Stimulated activated CD8-positive, alpha-beta memory T cell treated with anti-CD3 and anti-CD28 coated beads, Interleukin-12 subunit alpha, Interleukin-12 subunit beta, amount 100 ng/mL, for 24 hours (primary cell): ENCODE measurements around the gene KIRREL2.
"Not testable (repeated sequence)": the region's sequence is repeated elsewhere in the genome, so short reads cannot be mapped to it uniquely, and the experiment has no call there.

Experiments
- DNase-seq: peaks from one replicate; pipeline ENCODE4 v3.0.0-alpha.2; 2020; ENCODE audit errors: extremely low read depth

The KIRREL2 gene

DNA sequence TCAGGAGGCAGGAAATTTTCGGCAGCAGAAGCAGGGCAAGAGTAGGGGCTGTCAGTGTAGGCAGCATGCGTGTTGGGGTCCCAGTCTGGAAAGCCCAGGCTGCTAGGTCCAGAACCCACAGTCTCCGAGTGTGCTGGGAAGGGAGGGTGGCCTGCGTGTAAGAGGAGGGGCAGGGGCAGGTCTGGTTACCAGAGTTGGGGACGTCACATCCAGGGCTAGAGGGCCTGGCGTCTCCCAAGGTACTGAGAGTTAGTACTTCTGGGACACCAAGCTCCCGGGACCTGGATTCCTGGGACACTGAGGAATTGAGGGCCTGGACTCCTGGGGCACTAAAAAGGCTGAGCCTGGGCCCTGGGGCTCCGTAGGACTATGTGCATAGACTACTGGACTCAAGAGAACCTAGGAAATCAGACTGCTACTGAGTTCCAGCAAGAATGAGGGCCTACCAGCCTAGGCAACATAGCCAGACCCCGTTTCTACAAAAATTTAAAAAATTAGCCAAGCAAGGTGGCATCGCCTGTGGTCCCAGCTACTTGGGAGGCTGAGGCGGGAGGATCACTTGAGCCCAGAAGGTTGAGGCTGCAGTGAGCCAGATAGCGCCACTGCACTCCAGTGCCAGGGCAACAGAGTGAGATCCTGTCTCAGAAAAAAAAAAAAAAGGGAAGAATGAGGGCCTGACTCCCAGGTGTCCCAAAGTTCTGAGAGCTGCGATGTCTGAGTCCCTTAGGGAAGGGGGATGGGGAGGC, 41.2 kb downstream of the KIRREL2 start:
- DNase-seq = no peak

DNA sequence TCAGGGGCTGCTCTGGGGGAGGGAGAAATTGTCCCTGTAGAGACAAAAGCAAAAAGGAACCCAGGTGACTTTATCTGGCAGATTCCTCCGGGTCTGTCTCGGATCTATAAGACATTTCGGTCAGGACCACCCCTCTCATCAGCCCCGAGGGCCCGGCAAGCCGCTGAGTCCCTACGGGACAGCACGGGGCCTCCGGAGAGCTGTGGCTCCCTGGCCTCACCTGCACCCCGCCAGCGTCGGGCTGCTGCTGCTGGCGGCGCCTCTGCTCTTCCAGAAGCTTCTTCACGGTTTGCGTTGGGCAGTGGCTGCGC, 41.7 kb downstream of the KIRREL2 start:
- no peak for DNase-seq

DNA sequence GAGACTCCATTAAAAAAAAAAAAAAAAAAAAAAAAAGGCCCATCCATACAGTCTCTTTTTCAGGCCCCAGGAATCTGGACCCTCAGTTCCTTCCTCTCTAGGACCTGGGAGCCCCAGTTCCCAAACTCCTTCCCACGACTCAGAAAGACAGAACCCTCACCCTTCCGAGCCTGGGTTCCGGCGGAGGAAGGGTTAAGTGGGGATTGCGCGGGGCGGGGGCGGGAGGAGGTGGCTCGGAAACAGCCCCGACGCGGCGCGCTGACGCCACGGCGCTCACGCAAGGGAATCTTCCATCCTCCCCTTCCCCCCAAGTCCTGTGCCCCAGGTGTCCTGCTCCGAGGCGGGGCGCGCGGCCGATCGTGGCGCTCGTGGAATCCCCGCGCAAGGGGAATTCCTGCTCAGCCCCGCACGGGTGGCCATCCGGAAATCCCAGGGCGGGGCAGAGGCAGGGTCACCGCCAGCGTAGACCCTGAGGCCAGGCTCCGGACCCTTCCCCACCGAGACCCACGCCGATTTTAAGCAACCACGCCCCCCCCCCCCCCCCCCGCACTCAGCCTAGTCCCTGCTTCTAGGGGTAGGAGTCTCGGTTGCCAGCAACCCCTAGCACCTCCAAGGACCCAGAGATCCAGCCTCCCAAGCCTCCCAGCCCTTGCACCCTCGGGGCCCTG, 43.0 kb downstream of the KIRREL2 start:
- peak; percentile 75 for DNase-seq

DNA sequence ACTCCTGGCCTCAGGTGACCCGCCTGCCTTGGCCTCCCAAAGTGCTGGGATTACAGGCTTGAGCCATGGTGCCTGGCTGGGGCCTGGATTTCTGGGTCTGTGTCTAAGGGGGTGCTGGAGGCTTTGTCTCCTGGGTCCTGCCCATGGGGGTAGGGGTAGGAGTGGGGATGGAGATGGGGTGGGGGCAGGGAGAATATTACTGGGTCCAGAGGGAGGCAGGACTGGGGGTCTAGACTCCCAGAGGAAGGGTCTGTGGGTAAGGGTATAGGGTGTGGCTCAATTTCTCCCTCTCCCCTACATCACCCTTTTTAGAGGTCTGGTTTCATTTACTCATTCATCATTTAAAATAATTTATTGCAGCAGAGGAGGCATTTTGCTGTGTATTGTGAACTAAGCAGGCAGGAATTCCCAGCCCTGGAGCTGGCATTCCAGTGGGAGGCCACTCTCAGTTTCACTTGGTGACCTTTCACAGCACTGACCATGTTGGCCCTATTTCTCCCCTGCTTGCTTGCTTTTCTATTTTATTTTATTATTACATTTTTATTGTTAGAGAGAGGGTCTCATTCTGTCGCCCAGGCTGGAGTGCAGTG, 44.4 kb downstream of the KIRREL2 start:
- no peak for DNase-seq

DNA sequence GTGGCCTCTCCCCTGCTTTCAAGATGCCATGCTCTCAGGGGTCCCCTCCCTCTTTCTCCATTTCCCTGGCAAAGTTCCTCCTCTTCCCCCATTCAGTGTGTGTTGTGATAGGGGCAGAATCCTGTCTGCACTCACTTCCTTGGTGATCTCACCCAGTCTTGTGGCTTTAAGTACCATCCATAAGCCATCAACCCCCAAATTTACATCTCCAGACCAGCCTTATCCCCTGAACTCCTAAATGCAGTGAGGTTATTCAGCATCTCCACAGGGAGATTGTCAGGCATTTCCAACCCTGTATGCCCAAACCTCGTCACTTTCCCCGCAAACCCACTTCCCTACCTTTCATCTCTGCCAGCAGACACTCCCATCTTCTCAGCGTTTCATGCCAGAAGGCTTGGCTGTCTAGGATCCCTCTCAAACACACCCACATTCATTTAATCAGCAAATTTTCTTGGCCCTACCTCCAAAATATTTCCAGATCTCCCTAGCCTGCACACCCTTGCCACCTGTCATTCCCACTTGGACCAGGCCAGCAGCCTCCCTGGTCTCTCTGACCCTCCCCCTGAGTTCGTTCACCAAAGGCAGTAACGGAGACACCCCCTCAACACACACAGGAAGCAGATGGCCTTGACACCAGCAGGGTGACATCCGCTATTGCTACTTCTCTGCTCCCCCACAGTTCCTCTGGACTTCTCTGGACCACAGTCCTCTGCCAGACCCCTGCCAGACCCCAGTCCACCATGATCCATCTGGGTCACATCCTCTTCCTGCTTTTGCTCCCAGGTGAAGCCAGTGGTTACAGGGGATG, 45.3 kb downstream of the KIRREL2 start, which contains the start of gene HCST:
TSS of gene HCST (plus strand) at position 676 of the 808 bp plus-strand sequence. CDS start at position 741, 65 bp downstream.
- DNase-seq = no peak

DNA sequence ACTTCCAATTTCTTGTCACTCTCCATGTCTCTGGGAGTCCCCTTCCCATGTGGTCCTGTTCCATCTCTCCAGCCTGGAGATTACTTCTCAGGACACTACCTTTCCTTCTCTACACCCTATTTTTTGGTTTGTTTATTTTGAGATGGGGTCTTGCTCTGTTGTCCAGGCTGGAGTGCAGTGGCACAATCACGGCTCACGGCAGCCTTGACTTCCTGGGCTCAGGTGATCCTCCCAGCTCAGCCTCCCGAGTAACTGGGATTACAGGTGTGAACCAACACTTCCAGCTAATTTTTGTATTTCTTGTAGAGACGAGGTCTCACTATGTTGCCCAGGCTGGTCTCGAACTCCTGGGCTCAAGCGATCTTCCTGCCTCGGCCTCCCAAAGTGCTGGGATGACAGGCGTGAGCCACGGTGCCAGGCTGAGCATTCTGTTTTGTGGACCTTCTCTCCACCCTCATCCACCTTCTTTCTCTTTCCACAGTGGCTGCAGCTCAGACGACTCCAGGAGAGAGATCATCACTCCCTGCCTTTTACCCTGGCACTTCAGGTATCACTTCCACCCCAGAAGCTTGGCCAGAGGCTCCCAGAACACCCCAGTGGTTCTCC, 46.3 kb downstream of the KIRREL2 start:
- DNase-seq = no peak

DNA sequence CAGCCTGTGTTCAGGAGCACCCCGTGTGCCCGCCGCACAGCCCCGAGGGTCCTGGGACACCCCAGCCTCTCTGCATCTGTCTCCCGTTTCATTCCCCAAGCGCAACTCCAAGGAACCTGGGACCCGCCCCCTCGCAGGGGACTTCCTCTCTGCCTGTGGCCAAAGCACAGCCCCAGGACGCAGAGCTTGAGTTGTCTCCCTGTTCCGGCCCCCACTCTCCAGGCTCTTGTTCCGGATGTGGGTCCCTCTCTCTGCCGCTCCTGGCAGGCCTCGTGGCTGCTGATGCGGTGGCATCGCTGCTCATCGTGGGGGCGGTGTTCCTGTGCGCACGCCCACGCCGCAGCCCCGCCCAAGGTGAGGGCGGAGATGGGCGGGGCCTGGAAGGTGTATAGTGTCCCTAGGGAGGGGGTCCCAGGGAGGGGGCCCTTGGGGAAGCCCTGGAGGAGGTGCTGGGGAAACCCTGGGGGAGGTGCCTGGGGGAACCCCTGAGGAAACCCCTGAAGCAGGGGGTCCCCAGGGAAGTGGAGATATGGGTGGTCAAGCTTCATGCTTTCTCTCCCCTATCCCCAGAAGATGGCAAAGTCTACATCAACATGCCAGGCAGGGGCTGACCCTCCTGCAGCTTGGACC, 47.0 kb downstream of the KIRREL2 start:
- DNase-seq = peak; percentile 75

DNA sequence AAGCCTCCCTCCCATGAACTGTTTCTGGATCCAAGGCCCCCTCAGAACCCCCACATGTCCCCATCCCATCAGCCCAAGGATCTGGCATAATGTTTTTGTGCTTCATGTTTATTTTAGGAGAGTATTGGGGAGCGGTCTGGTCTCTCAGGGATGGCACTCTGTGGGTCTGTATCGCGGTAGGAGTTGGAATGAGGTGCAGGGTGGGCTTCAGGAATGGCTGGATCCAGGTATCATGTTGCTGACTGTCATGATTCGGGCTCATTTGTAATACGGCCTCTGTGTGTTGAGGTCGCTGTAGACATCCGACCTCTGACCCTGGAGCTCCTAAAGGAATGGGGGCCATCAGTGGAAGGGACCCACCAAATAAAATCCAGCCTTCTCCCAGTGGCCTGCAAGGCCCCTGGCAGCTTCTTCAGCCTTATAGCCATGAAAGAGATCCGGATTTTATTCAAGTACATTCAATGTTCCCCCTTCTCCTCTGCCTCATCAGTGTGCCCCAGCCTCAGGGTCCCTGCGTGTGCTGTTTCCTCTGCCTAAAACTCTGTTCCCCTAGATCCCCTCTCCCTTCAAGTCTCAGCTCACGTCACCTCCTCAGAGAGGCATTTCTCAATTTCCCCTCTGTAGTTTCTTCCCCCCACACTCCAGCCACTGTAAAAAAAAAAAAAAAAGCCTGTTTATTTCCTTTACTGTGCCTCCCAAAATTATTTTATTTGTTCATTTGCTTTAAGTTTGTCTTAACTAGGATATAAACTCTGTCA, 47.8 kb downstream of the KIRREL2 start:
- no peak for DNase-seq

DNA sequence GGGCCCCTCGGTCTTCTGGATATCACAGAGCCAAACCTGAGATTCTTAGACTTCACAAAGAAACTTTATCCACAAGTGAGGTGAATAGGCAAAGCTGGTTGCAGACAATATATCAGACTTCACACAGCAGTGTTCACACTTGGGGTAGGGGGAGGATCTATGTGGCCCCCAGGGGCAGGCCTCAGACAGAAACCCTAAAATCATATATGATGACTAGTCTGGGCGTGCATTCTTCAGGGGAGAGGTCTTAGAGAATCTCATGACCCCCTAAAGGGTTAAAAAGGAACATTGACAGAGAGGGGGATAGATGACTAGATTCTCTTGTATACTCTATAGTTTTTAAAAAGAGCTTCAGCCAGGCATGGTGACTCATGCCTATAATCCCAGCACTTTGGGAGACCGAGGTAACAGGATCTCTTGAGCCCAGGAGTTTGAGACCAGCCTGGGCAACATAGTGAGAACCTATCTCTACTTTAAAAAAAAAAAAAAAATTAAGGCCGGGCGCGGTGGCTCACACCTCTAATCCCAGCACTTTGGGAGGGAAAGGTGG, 48.5 kb downstream of the KIRREL2 start:
- DNase-seq = no peak

DNA sequence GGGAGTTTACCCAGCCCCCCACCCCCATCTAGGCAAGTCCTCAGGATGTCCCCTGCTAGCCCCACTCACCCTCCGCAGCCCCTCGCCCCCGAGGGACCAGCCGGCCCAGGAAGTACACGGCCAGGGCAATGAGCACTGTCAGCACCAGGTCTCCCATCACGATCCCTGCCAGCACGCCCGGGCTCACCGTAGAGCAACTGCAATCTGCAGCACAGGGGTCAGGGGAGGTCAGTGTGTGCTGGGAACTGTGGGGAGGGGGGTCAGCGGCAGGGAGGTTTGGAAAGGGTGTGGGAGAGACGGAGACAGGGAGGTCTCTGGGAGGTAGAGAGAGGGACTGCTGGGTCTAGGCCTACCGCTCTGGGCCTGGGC, 50.6 kb downstream of the KIRREL2 start:
- no peak for DNase-seq

DNA sequence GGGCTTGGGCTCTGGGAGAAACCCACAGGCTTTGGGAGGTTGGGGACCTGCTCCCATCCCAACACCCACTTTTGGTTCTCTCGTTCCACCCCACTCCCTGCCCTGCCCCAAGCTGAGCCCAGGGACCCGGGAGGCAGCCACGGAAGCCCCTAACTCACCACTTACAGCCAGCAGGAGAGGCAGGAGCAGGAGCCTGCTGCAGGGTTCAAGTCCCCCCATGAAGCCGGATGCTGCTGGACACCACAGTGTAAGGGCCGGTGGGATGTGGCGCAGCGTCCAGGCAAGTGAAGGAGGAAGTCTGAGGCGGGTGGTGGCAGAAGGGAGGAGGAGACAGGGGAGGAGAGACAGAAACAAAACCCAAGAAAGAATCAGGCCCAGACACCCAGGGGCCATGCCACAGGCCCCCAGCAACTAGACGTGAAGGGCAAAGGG, 51.3 kb downstream of the KIRREL2 start, which contains the start of gene TYROBP:
TSS of gene TYROBP (minus strand) at position 286 of the 432 bp plus-strand sequence. CDS start at position 219, 67 bp downstream.
- DNase-seq = no peak

DNA sequence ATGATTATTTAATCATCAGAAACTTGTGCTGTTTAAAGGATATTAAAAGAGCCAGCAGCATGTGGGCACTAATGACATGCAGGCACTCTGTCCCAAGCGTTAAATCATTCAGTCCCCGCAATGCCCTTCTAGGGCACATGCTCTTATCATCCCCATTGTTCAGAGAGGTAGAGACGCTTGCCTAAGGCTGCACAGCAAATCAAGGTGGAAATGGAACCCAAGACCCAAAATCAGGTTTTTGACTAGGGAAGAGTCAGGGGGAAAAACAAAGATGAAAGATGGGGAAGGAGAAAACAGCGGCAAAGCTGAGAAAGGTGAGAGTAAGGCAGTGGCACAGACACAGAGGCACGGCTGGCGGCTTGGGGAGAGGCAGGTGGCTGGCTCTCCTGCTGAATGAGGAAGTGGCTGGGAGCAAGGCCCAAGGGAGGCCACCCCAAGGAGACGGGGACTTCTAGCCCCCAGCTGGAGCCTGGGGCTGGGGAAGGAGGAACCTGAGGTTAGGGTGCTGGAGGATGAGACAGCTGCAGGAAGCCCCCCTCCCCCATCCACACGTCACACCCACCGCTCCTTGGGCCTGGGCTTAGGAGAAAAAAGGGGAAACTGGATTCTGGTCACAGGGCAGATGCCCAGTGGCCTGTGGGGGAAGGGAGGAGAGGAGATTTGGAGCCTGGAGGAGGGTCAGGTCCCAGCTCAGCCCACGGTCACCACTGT, 52.4 kb downstream of the KIRREL2 start:
- DNase-seq = no peak

DNA sequence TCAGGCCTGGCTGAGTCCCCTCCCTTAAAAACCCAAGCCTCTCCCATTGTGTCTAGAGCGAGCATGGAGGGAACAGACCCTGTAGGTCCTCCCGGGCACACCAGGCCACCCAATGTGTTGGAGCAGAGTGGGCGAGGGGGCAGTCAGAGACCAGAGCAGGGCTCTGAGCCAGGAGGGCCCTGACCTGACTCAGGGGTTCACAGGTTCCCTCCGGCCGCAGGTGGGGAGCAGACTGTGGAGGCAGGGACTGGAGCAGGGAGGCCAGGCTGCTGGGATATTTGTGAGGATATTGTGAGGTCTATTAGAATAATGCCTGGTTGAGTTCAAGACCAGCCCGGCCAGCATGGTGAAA, 52.9 kb downstream of the KIRREL2 start:
- no peak for DNase-seq

DNA sequence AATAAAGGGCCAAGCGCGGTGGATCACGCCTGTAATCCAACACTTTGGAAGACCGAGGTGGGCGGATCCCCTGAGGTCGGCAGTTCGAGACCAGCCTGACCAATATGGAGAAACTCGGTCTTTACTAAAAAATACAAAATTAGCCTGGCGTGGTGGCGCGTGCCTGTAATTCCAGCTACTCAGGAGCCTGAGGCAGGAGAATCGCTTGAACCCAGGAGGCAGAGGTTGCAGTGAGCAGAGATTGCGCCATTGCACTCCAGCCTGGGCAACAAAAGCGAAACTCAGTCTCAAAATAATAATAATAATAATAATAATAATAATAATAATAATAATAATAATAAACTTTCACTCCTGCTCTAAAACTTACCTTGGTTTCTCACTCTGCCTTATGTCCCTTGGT, 53.6 kb downstream of the KIRREL2 start:
- not testable (repeated sequence) for DNase-seq

DNA sequence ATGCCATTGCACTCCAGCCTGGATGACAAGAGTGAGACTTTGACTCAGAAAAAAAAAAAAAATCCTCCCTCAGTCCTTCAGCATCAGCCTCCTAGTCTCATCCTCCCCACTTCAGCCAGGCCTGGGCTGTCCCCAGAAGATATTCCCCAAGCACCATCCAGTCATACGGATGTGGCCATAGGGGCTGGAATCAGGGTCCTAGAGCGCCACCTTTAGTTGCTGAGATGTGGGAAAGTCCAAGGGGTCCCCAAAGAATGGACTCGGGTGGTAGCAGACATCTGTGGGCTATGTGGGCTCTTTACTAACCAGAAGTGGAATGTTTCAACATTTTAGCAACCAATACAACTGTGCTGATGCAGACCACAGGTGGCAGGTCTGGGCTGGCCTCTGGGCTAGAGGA, 54.5 kb downstream of the KIRREL2 start:
- DNase-seq = no peak

DNA sequence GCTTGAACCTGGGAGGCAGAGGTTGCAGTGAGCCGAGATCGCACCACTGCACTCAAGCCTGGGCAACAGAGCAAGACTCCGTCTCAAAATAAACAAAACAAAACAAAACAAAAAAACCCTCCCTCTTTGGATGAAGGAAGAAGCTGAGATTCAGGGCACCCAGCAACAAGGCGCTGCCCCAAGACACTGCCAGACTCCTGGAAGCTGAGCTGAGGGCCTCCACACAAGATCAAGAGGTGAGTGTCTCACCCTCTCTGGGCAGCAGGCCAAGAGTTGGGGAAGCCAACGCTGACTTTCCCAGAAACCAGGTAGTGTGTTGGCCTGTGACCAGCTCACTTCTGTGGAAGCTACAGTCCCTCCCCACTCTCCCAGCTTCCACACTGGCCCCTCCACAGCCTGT, 55.1 kb downstream of the KIRREL2 start:
- DNase-seq = no peak

DNA sequence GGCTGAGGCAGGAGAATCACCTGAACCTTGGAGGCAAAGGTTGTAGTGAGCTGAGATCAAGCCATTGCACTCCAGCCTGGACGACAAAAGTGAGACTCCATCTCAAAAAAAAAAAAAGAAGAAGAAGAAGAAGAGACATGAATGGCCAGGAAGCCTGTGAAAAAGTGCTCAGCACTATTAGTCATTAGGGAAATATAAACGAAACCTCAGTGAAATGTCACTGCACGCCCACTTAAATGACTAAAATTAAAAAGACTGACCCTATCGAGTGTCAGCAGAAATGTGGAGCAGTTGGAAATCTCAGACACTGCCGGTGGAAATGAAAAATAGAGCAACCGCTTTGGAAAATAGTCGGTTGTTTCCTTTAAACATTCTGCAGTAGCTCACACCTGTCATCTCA, 56.9 kb downstream of the KIRREL2 start:
- no peak for DNase-seq

DNA sequence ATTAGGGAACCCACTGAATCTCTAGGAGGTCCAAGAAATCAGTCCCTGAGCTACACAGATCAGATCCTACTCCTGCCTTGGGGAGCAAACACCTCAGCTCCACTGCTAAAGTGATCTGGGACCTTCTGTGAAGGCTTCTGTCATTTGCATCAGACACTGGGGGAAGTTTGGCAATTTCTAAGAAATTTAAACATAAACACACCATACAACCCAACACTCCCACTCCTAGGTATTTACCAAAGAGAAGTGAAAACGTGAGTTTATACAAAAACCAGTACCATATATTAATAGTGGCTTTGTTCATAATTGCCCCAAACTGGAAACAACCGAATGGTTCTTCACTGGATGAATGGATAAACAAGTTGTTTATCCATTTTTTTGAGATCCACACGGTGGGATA, 58.7 kb downstream of the KIRREL2 start:
- DNase-seq = no peak
